Measurements from ENCODE around the gene GPX4.

Gene GPX4

DNA sequence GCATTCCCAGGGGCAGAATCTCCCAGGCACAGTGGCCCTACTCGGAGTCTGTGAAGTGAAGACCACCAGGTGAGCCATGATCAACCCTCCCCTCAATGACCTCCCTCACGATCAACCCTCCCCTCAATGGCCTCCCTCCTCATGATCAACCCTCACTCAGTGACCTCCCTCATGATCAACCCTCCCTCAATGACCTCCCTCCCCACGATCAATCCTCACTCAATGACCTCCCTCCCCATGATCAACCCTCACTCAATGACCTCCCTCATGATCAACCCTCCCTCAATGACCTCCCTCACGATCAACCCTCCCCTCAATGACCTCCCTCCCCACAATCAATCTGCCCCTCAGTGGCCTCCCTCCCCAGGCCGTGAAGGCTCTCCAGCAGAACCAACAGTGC, 38.1 kb downstream of the GPX4 start:
- Histone ChIP-seq H3K36me3 (peaks cover 62% of the 10 kb centered on the region), H3K27me3 (no peaks in the 10 kb centered on the region), H3K27ac (no peak overlapping the region), H3K4me1 (ENCODE audit: control insufficient read depth in 1 of 2, insufficient read depth in 1 of 2, low read depth in 1 of 2, low read length in 1 of 2) (no peaks in the 10 kb centered on the region), H3K4me3 (ENCODE audit: low read depth in 1 of 2, low read length in 1 of 2) (no peak overlapping the region), H3K9me3 (no peaks in the 10 kb centered on the region)
- TF ChIP-seq, protein P1, sequence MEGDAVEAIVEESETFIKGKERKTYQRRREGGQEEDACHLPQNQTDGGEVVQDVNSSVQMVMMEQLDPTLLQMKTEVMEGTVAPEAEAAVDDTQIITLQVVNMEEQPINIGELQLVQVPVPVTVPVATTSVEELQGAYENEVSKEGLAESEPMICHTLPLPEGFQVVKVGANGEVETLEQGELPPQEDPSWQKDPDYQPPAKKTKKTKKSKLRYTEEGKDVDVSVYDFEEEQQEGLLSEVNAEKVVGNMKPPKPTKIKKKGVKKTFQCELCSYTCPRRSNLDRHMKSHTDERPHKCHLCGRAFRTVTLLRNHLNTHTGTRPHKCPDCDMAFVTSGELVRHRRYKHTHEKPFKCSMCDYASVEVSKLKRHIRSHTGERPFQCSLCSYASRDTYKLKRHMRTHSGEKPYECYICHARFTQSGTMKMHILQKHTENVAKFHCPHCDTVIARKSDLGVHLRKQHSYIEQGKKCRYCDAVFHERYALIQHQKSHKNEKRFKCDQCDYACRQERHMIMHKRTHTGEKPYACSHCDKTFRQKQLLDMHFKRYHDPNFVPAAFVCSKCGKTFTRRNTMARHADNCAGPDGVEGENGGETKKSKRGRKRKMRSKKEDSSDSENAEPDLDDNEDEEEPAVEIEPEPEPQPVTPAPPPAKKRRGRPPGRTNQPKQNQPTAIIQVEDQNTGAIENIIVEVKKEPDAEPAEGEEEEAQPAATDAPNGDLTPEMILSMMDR (IDR thresholded peaks at IDR 0.05), result no peak

DNA sequence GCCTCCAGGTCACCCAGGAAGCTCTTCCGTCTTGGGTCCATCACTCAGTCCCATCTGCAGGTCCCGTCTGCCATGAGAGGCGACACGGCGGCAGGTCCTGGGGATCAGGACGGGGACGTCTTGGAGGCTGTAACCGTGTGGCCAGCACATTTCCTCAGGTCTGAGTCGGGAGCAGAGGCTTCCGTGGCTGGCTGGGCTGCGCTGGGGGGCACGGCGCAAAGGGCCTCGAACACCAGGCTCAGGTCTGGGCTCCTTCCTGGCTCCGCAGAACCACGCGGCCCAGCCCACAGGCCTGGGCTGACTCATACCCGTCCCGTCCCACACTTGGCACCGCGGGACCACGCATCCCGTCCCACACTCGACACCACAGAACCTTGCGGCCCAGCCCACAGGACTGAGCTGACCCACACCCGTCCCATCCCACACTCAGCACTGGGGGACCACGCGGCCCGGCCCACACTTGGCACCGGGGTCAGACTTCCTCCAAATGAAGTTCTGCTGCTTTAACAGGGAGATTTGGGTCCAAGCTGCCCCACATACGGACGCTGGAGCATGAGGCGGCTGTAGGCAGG, 40.1 kb downstream of the GPX4 start:
- Histone ChIP-seq H3K4me1 (ENCODE audit: control insufficient read depth in 1 of 2, insufficient read depth in 1 of 2, low read depth in 1 of 2, low read length in 1 of 2) (no peaks in the 10 kb centered on the region), H3K27ac (no peak overlapping the region), H3K4me3 (ENCODE audit: low read depth in 1 of 2, low read length in 1 of 2) (no peak overlapping the region), H3K27me3 (no peaks in the 10 kb centered on the region), H3K36me3 (peaks cover 68% of the 10 kb centered on the region), H3K9me3 (no peaks in the 10 kb centered on the region)
- TF ChIP-seq, protein P1 (IDR thresholded peaks at IDR 0.05), result no peak

DNA sequence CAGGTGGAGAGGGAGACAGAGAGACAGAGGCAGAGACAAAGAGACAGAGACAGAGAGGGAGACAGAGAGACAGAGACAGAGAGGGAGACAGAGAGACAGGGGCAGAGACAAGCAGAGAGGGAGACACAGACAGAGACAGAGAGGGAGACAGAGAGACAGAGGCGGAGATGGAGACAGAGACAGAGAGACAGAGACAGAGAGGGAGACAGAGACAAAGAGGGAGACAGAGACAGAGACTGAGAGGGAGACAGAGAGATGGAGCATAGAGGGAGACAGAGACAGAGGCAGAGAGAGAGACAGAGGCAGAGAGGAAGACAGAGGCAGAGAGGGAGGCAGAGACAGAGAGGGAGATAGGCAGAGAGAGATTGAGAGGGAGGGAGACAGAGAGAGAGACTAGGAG, 40.9 kb downstream of the GPX4 start:
- TF ChIP-seq, protein P1 (IDR thresholded peaks at IDR 0.05), result no peak
- no peak overlapping the region for H3K4me3 ChIP-seq (ENCODE audit: low read depth in 1 of 2, low read length in 1 of 2)
- H3K9me3 ChIP-seq, result no peaks in the 10 kb centered on the region
- peaks cover 73% of the 10 kb centered on the region for H3K36me3 ChIP-seq
- peaks cover 0 to 4% of the 10 kb centered on the region in 2 experiments for H3K4me1 ChIP-seq (ENCODE audit: control insufficient read depth in 1 of 2, insufficient read depth in 1 of 2, low read depth in 1 of 2, low read length in 1 of 2)
- H3K27me3 ChIP-seq, result no peaks in the 10 kb centered on the region
- no peak overlapping the region for H3K27ac ChIP-seq

DNA sequence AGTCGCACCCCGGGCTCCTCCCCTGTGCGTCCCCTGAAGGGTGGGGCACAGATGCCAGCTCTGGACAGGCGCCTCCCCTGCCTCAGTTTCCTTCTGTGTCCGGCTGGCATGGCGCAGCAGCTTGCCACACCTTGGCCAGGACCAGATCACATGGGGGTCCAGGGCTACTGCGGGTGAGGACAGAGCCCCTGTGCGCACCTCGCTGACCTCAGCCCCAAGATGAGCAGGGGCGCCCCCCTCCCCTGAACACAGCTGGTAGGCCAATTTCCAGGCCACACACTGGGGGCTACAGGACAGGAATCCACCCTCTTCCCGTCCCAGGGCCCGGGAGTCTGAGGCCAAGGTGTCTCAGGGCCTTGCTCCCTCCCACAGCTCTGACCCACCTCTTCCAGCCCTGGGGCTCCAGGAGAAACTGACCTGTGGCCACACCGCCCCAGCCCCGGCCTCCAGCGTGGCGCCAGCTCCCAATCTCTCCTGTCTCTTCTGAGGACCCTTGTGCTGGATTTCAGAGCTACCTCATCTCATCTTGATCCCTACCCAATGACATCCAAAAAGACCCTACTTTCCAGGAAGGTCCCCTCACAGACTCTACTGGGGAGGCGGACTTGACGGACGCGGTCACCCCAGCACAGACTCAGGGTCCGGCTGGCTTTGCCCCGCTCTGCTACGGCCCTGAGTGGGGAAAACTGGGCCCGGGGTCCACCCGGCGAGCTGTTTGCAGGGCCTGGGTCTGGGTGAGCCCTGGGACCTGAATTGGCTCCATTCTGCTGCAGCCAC, 42.0 kb downstream of the GPX4 start:
- H3K27me3 ChIP-seq, result no peaks in the 10 kb centered on the region
- TF ChIP-seq, protein P1 (IDR thresholded peaks at IDR 0.05), result no peak
- no peak overlapping the region for H3K27ac ChIP-seq
- peaks cover 0 to 4% of the 10 kb centered on the region in 2 experiments for H3K4me1 ChIP-seq (ENCODE audit: control insufficient read depth in 1 of 2, insufficient read depth in 1 of 2, low read depth in 1 of 2, low read length in 1 of 2)
- H3K9me3 ChIP-seq, result no peaks in the 10 kb centered on the region
- H3K4me3 ChIP-seq (ENCODE audit: low read depth in 1 of 2, low read length in 1 of 2), result no peak overlapping the region
- peaks cover 78% of the 10 kb centered on the region for H3K36me3 ChIP-seq

DNA sequence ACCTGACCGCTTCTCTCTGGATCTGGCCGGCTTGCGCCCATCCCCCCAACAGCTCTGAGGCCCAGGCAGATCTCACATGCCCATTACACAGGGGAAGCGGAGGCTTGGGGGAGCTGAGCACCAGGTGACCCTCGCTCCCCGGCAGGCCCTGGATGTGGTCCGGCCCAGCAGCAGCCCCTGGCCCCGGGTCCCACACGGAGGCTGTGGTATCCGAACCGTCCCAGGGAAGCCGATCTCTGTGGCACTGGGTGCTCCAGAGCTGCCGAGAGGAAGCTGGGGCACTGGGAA, 42.6 kb downstream of the GPX4 start:
- H3K36me3 ChIP-seq, result peaks cover 83% of the 10 kb centered on the region
- no peak overlapping the region for H3K27ac ChIP-seq
- no peaks in the 10 kb centered on the region for H3K9me3 ChIP-seq
- no peaks in the 10 kb centered on the region for H3K27me3 ChIP-seq
- no peak overlapping the region for H3K4me3 ChIP-seq (ENCODE audit: low read depth in 1 of 2, low read length in 1 of 2)
- TF ChIP-seq, protein P1 (IDR thresholded peaks at IDR 0.05), result no peak
- H3K4me1 ChIP-seq (ENCODE audit: control insufficient read depth in 1 of 2, insufficient read depth in 1 of 2, low read depth in 1 of 2, low read length in 1 of 2), result peaks cover 0 to 4% of the 10 kb centered on the region in 2 experiments

Measured in neutrophil (primary cell).